Measurements from ENCODE around the gene DNAH11.
A peak's percentile ranks its signal among the peaks of the same experiment; 100 is the strongest.

Gene DNAH11

DNA sequence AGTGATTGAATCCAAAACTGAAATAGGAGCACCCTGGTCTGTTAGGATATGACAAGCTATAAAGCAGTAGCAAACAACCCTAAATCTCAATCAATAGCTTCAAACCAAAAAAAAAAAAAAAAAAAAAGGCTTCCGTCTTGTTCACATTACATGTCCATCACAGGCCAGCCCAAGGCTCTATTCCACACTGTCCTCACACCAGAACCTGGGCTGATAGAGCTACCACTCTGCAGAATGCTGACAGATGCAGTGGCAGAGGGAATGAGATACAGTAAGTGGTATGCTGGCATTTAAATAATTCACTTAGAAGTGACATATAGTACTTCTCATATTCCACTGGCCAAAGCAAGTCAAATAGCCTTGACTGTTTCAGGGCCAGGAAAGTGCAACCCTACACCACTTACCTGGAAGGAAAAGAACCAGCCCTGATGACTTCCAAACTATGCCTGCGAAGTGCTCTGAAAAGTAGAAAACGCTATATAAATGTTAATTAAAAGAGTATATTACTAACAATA, 397.1 kb downstream of the DNAH11 start:
- DNase-seq: no peak

DNA sequence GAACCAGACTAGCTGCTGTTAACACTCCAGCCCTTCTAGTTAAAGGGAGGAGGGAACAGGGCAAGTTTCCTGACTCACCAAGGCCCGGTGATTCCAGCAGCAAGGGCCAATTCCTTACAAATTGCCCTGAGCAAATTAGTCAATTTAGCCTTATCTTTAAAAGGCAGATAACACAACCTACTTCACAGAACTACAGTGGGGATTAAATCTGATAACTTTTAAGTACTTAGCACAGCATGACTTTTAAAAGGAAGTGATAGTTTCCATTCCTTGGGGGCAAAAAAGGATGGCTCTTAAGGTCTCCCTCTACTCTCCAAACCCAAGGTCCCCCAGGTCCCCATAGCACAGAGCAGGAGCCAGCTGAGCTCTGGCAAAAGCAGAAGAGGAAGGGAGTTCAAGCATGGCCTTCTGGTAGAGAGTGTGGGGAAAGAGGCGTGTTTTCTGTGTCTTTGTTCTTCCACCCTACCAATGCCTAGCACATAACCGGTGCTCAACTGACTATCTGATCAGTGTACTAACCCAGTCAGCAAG, 398.8 kb downstream of the DNAH11 start:
- no peak for DNase-seq

GRCh38 chr7:21942955-21943354, 400.1 kb downstream of the DNAH11 start:
- no peak for DNase-seq

GRCh38 chr7:21943436-21943835, 400.6 kb downstream of the DNAH11 start:
- no peak for DNase-seq

GRCh38 chr7:21944616-21945453, 402.0 kb downstream of the DNAH11 start:
- peak; percentile 1 for DNase-seq

DNA sequence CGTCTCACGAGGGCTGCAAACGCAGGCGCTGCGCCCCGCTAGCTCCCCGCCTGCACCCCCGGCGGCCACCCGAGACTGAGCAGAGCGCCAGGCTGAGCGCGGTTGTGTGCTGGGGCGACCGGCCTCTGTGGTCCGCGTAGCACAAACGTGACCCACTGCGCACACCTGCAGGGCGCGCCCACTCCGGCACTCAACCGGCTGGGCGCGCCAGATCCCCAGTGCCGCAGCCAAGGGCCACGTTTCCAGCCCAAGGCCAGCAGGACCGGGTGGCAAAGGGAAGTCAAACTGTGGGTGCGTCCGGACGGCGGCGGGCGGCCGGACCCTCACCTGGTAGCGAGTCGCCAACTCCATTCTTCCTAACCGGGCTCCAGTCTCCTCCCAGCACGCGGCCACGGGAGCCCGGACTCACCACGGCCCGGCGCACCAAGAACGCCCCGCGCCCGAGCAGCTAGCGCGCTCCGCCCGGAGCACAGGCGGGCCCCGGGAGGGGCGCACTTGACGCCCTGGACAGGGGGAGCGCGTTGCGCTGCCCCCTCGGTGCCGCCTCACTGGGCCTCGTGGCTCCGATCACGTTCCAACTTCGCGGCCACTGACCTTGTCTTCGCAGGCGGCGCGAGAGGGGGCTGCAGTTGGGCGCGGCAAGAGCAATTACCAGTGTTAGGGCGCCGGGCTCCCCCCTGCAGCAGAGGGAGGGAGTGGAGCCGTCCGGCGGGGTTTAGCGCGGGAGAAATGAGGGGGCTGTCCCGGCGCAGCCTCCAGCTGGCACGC, 402.8 kb downstream of the DNAH11 start, which contains the start of gene CDCA7L:
Gene CDCA7L (minus strand): TSS at position 446 of the 768 bp plus-strand sequence. CDS start 95 bp downstream, at position 351.
- DNase-seq: peak; percentile 1

DNA sequence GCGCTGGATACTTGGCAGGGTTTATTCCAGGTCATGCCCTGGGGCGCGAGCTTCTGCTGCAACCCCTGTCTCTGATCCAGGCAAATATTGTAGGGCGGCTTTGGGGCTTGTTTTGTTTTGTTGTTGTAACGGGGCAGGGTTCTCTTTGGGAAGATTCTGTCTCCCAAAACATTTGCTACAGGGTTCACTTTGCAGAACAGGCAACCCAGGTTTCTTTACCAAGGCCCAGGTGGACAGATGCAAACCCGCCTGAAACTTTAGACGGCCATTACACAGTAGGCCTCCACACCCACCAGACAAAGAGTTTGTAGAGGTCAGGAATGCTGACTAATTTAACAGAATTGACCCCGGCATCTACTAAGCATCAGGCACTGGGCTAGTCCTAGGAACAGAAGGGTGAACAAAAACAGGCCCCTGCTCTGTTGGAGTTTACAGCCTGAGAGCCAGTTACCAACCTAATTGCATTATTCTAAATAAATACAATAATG, 403.4 kb downstream of the DNAH11 start:
- no peak for DNase-seq

GRCh38 chr7:21947056-21947455, 404.2 kb downstream of the DNAH11 start:
- DNase-seq: no peak

GRCh38 chr7:21947946-21948345, 405.1 kb downstream of the DNAH11 start:
- DNase-seq: no peak

DNA sequence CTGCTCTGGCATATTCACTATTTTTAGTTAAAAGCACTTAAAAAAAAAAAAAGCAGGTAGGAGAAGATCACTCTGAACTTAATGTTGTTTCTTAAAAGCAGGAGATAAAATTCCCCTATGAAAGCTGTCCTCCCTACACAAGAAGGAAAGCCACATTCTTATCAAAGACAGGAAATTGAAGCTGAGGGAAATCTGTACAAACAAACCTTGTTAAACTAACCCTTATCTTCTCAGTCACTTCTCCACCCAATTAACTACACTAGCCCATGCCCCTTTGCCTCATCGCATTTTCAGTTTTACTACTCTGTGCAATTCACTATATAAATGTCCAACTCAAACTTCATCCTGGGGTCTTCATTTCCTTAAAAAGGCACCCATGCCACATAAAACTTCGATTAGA, 405.5 kb downstream of the DNAH11 start:
- DNase-seq: no peak

- DNase-seq: no peak
Observed at GRCh38 chr7:21948887-21949540, 406.2 kb downstream of the DNAH11 start.
